Measurements from ENCODE around the gene ZBTB21. TPM values are rescaled to one million over a fixed set of nuclear protein-coding genes. Genes with fewer than 3 reads are reported as not detected.

The ZBTB21 gene
- total and polyA plus RNA-seq, 2 of the 8 experiments (the other 6 are each of a cell fraction or from before 2014, with no cell fraction given) = 3.9 to 17.8 TPM

DNA sequence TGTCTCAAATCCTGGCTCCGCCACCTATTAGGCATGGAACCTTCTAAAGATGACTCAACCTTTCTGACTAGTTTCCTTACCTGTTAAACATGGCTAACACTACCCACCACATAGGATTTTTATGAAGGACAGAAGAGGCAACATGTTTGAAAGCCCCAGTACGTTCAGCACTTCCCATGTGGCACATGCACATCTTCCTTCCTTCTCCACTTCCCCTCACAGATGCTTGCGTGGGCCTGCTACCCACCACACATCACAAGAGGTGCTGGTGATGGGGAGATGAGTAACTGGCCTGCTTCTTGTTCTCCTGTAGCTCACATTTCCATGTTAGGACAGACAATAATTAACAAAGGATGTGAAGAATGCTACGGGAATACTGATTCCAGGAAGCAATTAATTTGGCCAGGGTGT lies 7.1 kb downstream of the ZBTB21 start:
- Histone ChIP-seq H3K36me3 (ENCODE audit: control insufficient read depth in 2 of 4, insufficient read depth in 4 of 4, low read length in 3 of 4) (peaks cover 2 to 11% (median 6%) of the 10 kb centered on the region in 4 experiments; a peak in 4 of 8 replicates), H4K20me1 (replicated peaks in 1 of 2; ENCODE audit: control insufficient read depth in 1 of 2, insufficient read depth in 2 of 2, low read length in 2 of 2) (peaks cover 0 to 4% of the 10 kb centered on the region in 2 experiments), H3K9me3 (ENCODE audit: insufficient read depth in 2 of 2, low read depth in 1 of 2, low read length in 1 of 2) (no peaks in the 10 kb centered on the region), H2BK15ac (ENCODE audit: low read length) (no peak overlapping the region), H3K27ac (ENCODE audit: low read depth, low read length) (no peak overlapping the region), H3K9ac (replicated peaks in 1 of 4; ENCODE audit: extremely low read depth in 1 of 4, low read depth in 3 of 4, low read length in 3 of 4) (no peak overlapping the region), H3K23me2 (ENCODE audit: low read depth, low read length) (no peaks in the 10 kb centered on the region; the same call in 1 of the 2 replicates), H4K5ac (ENCODE audit: insufficient read length, low read depth, low read length) (no peak overlapping the region), H2BK120ac (replicated peaks; ENCODE audit: low read depth, low read length) (no peak overlapping the region), H3K27me3 (replicated peaks in 1 of 4; ENCODE audit: control insufficient read depth in 3 of 4, extremely low read depth in 1 of 4, insufficient read depth in 3 of 4, low read length in 3 of 4) (no peaks in the 10 kb centered on the region), H3K4me2 (ENCODE audit: insufficient read depth in 1 of 2, low read depth in 2 of 2, low read length in 2 of 2) (no peak overlapping the region), H4K91ac (replicated peaks; ENCODE audit: insufficient read length, low read length) (no peak overlapping the region), H2BK5ac (ENCODE audit: low read depth, low read length) (no peak overlapping the region), H2AFZ (ENCODE audit: low read length) (no peak overlapping the region), H4K8ac (ENCODE audit: extremely low read depth, insufficient read depth, low read length) (no peak overlapping the region), H3K23ac (ENCODE audit: insufficient read length) (no peak overlapping the region), H2BK12ac (ENCODE audit: low read depth, low read length) (no peak overlapping the region), H3K14ac (ENCODE audit: insufficient read length) (no peak overlapping the region), H2BK20ac (ENCODE audit: low read length) (no peak overlapping the region), H3K4me1 (replicated peaks in 1 of 4; ENCODE audit: control insufficient read depth in 3 of 4, insufficient read depth in 4 of 4, low read length in 3 of 4) (no peaks in the 10 kb centered on the region), H3K79me1 (ENCODE audit: low read depth, low read length) (peaks cover 5% of the 10 kb centered on the region; the same call in 1 of the 2 replicates), H3K4ac (replicated peaks; ENCODE audit: insufficient read length, low read depth, low read length) (no peak overlapping the region), H3K79me2 (ENCODE audit: control insufficient read depth in 1 of 2, insufficient read depth in 2 of 2, low read length in 2 of 2) (peaks cover 4 to 46% of the 10 kb centered on the region in 2 experiments; a peak in 3 of 4 replicates), H3K56ac (replicated peaks; ENCODE audit: insufficient read length, low read depth, low read length) (no peak overlapping the region), H2AK5ac (ENCODE audit: low read depth, low read length) (no peak overlapping the region), H3K4me3 (ENCODE audit: extremely low read depth in 1 of 4, insufficient read depth in 2 of 4, low read depth in 3 of 4, low read length in 4 of 4) (no peak overlapping the region), H3K18ac (ENCODE audit: extremely low read depth, low read length) (no peak overlapping the region)
- POLR2A ChIA-PET (ENCODE audit: partially characterized antibody) = no interaction called here
- FAIRE-seq = no peak
- CTCF ChIA-PET (ENCODE audit: partially characterized antibody) = no interaction called here
- 95% methylated on average over 4 of the region's 4 CpGs; no CpG with 5 or more reads in 1 of the 2 experiments for WGBS, 2 experiments (ENCODE audit: extremely low coverage in 1 of 2, insufficient coverage in 1 of 2, insufficient read length in 1 of 2, insufficient replicate concordance in 2 of 2, low coverage in 1 of 2, low lambda C conversion rate in 2 of 2, missing lambda C conversion rate in 1 of 2)
- DNase-seq (ENCODE audit: low read depth in 1 of 2, low spot score in 2 of 2) = no peak
- TF ChIP-seq JUND (IDR thresholded peaks at IDR 0.05; ENCODE audit: low read length) = no peak
- no peak for TF ChIP-seq CHD2 (IDR thresholded peaks at IDR 0.05; ENCODE audit: low read length)
- TF ChIP-seq EP300 (IDR thresholded peaks at IDR 0.05; ENCODE audit: borderline replicate concordance in 1 of 2, low read depth in 2 of 2, low read length in 2 of 2) = no peak
- TF ChIP-seq MAFK (IDR thresholded peaks at IDR 0.05; ENCODE audit: low read depth, low read length) = no peak
- TF ChIP-seq ASH2L (IDR thresholded peaks at IDR 0.05; ENCODE audit: low read length) = no peak
- TF ChIP-seq, protein P1, sequence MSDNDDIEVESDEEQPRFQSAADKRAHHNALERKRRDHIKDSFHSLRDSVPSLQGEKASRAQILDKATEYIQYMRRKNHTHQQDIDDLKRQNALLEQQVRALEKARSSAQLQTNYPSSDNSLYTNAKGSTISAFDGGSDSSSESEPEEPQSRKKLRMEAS (IDR thresholded peaks at IDR 0.05) = no peak
- no peak for TF ChIP-seq POU5F1 (IDR thresholded peaks at IDR 0.05; ENCODE audit: low read depth, low read length)
- no peak for TF ChIP-seq EZH2 (IDR thresholded peaks at IDR 0.05; ENCODE audit: low read depth, low read length, severe bottlenecking)
- no peak for TF ChIP-seq CEBPB (IDR thresholded peaks at IDR 0.05; ENCODE audit: low read depth, low read length)
- TF ChIP-seq POLR2A (IDR thresholded peaks at IDR 0.05; ENCODE audit: control extremely low read depth in 1 of 2, low read depth in 2 of 2, low read length in 2 of 2) = no peak
- TF ChIP-seq CBX5 (IDR thresholded peaks at IDR 0.05; ENCODE audit: low read depth, low read length) = no peak
- no peak for TF ChIP-seq CHD1 (IDR thresholded peaks at IDR 0.05; ENCODE audit: low read depth, low read length)
- no peak for TF ChIP-seq CTBP2 (IDR thresholded peaks at IDR 0.05; ENCODE audit: borderline replicate concordance, insufficient read depth, insufficient read length, low read length)
- no peak for TF ChIP-seq SIX5 (IDR thresholded peaks at IDR 0.05; ENCODE audit: low read depth, low read length)
- TF ChIP-seq TCF12 (IDR thresholded peaks at IDR 0.05; ENCODE audit: low read depth, low read length) = no peak
- TF ChIP-seq EGR1 (IDR thresholded peaks at IDR 0.05; ENCODE audit: borderline replicate concordance, low read depth, low read length) = no peak
